GM18520 (cell line): ENCODE measurements around the gene TACC2.

Experiments
- ATAC-seq: cut with Tn5 transposase; IDR thresholded peaks from one replicate; pipeline ENCODE4 v1.9.1; 2021; ENCODE audit not compliant: unreplicated experiment

TACC2 gene

GRCh38 chr10:122120008-122120744, 131.2 kb downstream of the TACC2 start:
- ATAC-seq, result no peak

GRCh38 chr10:122121059-122121458, 132.1 kb downstream of the TACC2 start:
- no peak for ATAC-seq

- ATAC-seq, result no peak
Measured at GRCh38 chr10:122122493-122122892, 133.5 kb downstream of the TACC2 start.

GRCh38 chr10:122123186-122123585, 134.2 kb downstream of the TACC2 start:
- no peak for ATAC-seq

GRCh38 chr10:122124342-122124741, 135.4 kb downstream of the TACC2 start:
- no peak for ATAC-seq

- ATAC-seq, result no peak
Measured at GRCh38 chr10:122124808-122125207, 135.8 kb downstream of the TACC2 start.

GRCh38 chr10:122126763-122127659, 138.0 kb downstream of the TACC2 start:
- no peak for ATAC-seq

GRCh38 chr10:122127943-122128342, 139.0 kb downstream of the TACC2 start:
- ATAC-seq, result no peak

- no peak for ATAC-seq
Measured at GRCh38 chr10:122128357-122128756, 139.4 kb downstream of the TACC2 start.

- ATAC-seq, result no peak
Measured at GRCh38 chr10:122130474-122131110, 141.6 kb downstream of the TACC2 start.

GRCh38 chr10:122132331-122132755, 143.4 kb downstream of the TACC2 start:
- no peak for ATAC-seq

GRCh38 chr10:122132882-122133565, 144.1 kb downstream of the TACC2 start:
- ATAC-seq, result no peak

GRCh38 chr10:122135251-122136025, 146.5 kb downstream of the TACC2 start:
- no peak for ATAC-seq

- ATAC-seq, result no peak
Measured at GRCh38 chr10:122138831-122139625, 150.1 kb downstream of the TACC2 start.

- no peak for ATAC-seq
Measured at GRCh38 chr10:122139627-122140170, 150.7 kb downstream of the TACC2 start.

GRCh38 chr10:122140461-122140902, 151.5 kb downstream of the TACC2 start:
- ATAC-seq, result no peak

- ATAC-seq, result no peak
Measured at GRCh38 chr10:122140941-122141623, 152.1 kb downstream of the TACC2 start.

GRCh38 chr10:122141821-122142640, 153.1 kb downstream of the TACC2 start:
- ATAC-seq, result no peak
